KOPT-K1 (cell line): Measurements from ENCODE around the gene SDHB.

ENCODE experiments used
- H3K27ac ChIP-seq: fragments of 200-600 bp; sonication (generic); 2 replicates; pipeline ENCODE4 v1.5.1; 2016; ENCODE audit warnings: antibody characterized with exemption, mild to moderate bottlenecking, low read depth, low read length; ENCODE audit not compliant: poor library complexity, severe bottlenecking
- H3K36me3 ChIP-seq: fragments of 200-600 bp; sonication (generic); 2 replicates; pipeline ENCODE4 v1.5.1; 2017; ENCODE audit warnings: antibody characterized with exemption, mild to moderate bottlenecking, low read length, moderate library complexity; ENCODE audit not compliant: insufficient read depth
- H3K9me3 ChIP-seq: fragments of 200-600 bp; sonication (generic); 2 replicates; pipeline ENCODE4 v1.5.1; 2017; ENCODE audit warnings: antibody characterized with exemption, low read length, mild to moderate bottlenecking; ENCODE audit not compliant: insufficient read depth, poor library complexity, severe bottlenecking

SDHB gene

GRCh38 chr1:17040135-17040534 is 13.7 kb downstream of the SDHB start:
- H3K9me3 ChIP-seq = no peaks in the 10 kb centered on the region
- no peak overlapping the region for H3K27ac ChIP-seq
- H3K36me3 ChIP-seq = peaks cover 92% of the 10 kb centered on the region

DNA sequence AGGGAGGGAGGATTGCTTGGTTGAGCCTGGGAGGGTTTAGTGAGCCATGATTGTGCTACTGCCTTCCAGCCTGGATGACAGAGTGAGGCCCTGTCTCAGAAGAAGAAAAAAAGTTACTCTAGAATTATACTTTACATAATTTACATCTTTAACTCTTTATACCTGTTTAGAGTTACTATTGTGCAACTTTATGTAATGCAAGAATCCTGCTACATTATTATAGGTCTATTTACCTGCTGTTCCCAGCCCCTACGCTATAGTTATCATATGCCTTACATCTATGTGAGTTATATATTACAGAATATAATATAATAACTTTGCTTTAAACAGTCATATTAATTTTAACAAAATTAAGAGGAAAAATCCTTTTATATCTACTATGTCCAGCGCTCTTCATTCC is 14.3 kb downstream of the SDHB start:
- Histone ChIP-seq H3K27ac (no peak overlapping the region), H3K36me3 (peaks cover 92% of the 10 kb centered on the region), H3K9me3 (no peaks in the 10 kb centered on the region)

DNA sequence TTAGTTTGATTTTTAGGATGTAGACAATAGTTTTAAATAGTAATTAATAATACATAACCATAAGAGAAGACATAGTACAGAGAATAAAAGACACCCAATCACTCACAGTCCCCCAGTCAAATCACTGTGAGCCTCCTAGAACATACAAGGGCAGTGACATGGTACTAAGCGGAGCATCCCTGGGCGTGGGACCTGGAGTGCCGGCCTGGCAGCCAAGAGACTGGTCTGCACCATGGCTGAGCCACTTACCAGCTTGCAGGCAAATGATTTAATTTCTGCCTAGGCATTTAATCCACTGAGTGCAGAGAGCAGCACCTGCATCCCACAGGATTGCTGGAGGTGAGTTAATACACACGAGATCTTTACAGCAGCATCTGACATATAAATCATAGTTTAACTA is 20.4 kb downstream of the SDHB start:
- H3K36me3 ChIP-seq = peaks cover 94% of the 10 kb centered on the region
- no peaks in the 10 kb centered on the region for H3K9me3 ChIP-seq
- H3K27ac ChIP-seq = no peak overlapping the region

DNA sequence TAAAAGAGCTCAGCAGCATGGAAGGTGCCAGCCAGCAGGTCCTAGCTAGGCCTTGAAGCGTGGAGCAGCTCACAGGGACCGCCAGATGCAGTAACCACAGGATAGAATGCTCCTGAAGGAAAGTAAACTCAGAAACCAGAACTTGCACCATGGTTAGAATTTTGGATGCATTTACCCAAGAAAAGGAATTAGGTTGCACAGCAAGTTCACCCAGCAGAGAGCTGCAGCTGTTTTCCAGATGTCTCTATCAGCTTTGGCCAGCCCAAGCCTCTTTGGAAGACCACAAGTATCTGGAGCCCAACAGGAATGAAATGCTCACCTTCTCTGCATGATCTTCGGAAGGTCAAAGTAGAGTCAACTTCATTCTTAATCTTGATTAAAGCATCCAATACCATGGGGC is 21.1 kb downstream of the SDHB start:
- no peak overlapping the region for H3K27ac ChIP-seq
- no peaks in the 10 kb centered on the region for H3K9me3 ChIP-seq
- peaks cover 94% of the 10 kb centered on the region for H3K36me3 ChIP-seq

DNA sequence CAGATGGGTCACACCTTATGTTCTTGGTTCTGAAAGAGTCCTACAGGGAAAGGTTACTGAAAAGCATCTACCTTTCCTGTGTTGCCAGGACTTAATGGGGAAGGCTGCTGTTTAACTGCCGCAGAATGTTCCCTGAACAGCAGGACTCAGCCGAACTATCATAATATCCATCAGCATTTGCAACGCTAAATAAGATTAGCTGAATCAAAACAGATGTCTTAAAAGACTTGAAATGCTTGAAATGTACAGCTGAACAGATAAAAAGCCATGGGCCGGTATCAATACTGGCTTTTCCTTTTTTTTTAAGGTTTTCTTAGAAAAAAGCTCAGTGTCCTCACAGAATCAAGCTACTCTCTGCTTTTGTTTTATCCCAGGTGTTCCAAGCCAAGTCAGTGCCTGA is 22.4 kb downstream of the SDHB start:
- no peak overlapping the region for H3K27ac ChIP-seq
- peaks cover 97% of the 10 kb centered on the region for H3K36me3 ChIP-seq
- no peaks in the 10 kb centered on the region for H3K9me3 ChIP-seq

DNA sequence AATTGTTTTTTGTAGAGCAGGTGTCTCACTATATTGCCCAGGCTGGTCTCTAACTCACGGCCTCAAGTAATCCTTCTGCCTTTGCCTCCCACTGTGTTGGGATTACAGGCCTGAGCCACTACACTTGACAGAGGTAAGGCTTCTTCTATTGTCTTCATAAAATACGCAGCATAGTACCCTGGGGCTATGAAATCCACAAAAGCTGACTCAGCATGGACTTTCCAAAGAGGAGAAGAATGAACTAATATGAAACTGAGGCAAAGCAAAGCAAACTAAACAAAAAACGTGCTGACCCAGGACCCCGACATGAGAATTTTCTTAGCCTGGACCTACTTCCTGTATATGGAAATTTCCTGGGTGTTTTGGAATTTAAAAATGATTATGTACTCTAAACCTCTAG is 23.6 kb downstream of the SDHB start:
- Histone ChIP-seq H3K27ac (no peak overlapping the region), H3K36me3 (peaks cover 100% of the 10 kb centered on the region), H3K9me3 (no peaks in the 10 kb centered on the region)

DNA sequence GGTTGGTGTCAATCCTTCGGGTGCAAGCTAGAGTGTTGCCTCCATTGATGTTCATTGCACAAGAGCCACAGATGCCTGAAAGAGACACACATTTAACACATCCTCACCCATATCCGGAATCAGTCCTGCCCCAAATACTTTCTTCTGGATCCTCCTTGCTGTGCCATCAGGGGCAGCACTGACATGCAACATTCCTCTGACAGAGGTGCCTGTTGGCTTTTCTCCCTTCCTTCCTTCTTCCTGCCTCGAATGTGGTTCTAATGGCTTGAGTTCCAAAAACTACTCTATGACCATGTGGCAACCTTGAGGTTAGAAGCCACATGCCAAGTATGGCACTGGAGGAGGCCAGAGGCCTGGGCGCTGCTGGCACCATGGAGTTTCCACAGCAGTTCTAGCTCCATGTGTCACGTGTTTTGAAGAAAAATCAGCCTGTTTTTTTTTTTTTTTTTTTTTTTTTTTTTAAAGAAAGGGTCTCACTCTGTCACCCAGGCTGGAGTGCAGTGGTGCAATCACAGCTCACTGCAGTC is 25.1 kb downstream of the SDHB start:
- Histone ChIP-seq H3K27ac (no peak overlapping the region), H3K36me3 (peaks cover 100% of the 10 kb centered on the region), H3K9me3 (no peaks in the 10 kb centered on the region)

DNA sequence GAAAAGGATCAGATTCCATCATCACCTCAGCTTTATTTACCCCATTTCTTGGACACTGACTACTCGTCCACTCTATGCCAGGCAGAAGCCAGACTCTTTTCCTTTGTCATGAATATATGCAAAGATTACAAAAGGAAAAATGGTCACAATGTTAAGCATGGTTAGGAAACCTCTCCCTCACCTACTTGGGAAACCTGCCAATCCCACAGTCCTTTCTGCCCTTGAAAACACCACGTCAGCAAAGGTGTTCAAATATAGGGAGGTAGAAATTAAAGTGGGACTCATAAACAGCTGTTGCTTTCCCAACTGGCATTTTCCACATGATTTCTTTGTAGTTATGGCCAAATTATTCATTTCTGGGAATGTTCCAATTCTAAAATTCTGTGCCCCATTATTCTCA is 25.9 kb downstream of the SDHB start:
- Histone ChIP-seq H3K27ac (no peak overlapping the region), H3K36me3 (peaks cover 100% of the 10 kb centered on the region), H3K9me3 (no peaks in the 10 kb centered on the region)

DNA sequence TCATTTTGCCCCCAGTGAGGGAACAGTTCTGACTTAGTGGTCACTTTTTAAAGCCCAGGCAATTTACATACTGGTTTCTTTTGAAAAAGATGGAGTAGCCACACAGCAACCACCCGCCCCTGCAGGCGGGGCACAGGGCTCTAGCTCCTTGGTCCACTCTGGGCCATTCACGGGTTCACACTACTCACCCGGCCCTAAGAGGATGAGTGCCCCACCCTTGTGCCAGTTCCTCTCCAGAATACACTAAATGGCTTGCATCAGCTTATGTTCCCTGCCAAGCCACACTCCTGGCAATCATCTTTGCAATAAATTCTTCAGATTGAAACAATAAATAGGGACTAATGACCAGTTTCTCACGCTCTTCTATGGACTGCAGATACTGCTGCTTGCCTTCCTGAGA is 26.4 kb downstream of the SDHB start:
- H3K36me3 ChIP-seq = peaks cover 100% of the 10 kb centered on the region
- no peak overlapping the region for H3K27ac ChIP-seq
- no peaks in the 10 kb centered on the region for H3K9me3 ChIP-seq

DNA sequence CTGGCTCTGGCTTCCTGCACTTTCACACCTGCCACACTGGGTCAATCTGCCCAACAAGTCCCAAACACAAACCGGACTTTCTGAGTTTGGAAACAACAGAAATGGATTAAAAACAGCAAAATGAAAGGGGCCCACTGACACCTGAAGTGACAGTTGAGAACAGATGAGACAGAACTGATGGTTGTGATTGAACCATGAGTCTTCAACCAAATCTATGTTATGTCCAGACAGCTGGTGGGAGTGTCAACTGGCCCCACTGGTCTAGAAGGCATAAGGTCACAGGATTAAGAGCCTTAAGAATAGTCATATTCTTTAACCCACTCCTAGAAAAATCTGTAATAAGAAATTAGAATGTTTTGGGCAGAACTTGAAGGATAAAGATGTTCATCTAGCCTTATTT is 29.1 kb downstream of the SDHB start:
- Histone ChIP-seq H3K9me3 (no peaks in the 10 kb centered on the region), H3K36me3 (peaks cover 100% of the 10 kb centered on the region), H3K27ac (no peak overlapping the region)

DNA sequence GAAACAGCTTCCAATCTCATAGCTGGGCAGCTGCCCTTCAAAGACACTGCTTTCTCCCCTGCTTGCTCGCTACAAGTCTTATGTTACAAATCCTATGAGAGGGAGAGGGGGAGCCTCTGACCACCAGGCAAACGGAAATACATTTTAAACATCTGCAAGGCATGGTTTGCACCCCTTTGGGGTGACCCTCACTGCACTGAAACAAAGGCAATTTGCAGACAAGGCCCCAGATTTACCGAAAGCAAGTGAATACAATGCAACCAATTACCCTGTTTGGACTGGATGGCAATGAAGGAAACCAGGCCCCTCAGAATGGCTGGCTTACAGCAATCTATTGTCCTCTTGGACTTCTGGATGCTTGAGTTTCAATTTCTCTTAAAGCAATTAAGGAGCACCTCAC is 30.3 kb downstream of the SDHB start:
- Histone ChIP-seq H3K9me3 (no peaks in the 10 kb centered on the region), H3K27ac (no peak overlapping the region), H3K36me3 (peaks cover 100% of the 10 kb centered on the region)

GRCh38 chr1:17023102-17023501 is 30.7 kb downstream of the SDHB start:
- Histone ChIP-seq H3K27ac (no peak overlapping the region), H3K36me3 (peaks cover 100% of the 10 kb centered on the region), H3K9me3 (no peaks in the 10 kb centered on the region)

DNA sequence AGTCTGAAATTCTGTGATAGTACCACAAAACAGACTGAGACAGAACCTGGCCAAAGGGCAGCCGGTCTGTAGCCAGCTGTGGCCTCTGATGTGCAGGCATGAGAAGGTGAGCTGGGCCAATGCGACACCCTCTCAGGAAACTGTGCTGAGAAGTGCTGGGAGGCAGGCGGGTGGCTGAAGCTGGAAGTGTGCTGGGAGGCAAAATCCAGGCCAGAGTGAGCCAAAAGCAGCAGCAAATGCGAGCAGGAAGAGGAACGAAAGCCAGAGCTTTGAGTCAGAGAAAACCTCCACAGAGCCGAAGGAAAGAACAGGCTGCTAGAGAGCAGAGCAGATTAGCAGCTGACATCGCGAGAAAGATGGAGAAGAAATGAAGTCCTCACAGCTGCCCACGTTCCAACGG is 31.9 kb downstream of the SDHB start:
- Histone ChIP-seq H3K9me3 (no peaks in the 10 kb centered on the region), H3K27ac (no peak overlapping the region), H3K36me3 (peaks cover 93% of the 10 kb centered on the region)

- no peak overlapping the region for H3K27ac ChIP-seq
- no peaks in the 10 kb centered on the region for H3K9me3 ChIP-seq
- H3K36me3 ChIP-seq = peaks cover 79% of the 10 kb centered on the region
Observed at GRCh38 chr1:17020502-17020901, 33.3 kb downstream of the SDHB start.

DNA sequence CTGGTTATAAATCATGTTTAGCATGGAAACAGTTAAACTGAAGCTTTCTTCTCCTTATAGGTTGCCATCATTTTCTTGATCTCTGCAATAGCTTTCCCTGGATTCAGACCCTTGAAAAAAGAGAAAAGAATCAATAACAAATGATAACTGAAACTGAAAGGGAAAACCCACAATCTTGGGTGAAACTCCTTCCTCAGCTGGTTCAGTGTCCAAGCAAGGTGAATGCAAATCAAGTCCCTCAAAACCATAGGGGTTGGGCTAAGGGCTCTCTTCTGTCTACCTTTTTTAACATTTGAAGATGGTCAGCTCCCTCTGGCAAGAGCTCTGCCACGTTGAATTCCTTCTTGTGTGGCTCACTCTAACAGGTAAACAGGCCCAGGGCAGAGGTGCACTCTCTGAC is 35.0 kb downstream of the SDHB start:
- Histone ChIP-seq H3K9me3 (no peaks in the 10 kb centered on the region), H3K36me3 (peaks cover 62% of the 10 kb centered on the region), H3K27ac (no peak overlapping the region)

DNA sequence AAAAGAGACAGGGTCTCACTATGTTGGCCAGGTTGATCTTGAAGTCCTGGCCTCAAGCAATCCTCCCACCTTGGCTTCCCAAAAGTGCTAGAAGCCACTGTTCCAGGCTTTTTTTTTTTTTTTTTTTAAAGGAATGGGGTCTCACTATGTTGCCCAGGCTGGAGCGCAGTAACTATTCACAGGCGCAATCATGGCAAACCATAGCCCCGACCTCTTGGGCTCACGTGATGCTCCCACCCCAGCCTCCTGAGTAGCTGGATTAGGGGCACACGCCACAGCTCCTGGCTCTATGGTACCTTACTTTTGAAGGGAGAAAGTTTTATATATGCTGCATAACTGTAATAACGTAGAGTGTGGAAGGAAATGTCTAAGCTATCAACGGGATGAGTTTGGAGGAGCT is 36.4 kb downstream of the SDHB start:
- Histone ChIP-seq H3K27ac (no peak overlapping the region), H3K36me3 (peaks cover 48% of the 10 kb centered on the region), H3K9me3 (no peaks in the 10 kb centered on the region)

GRCh38 chr1:17016317-17016661 is 37.5 kb downstream of the SDHB start:
- Histone ChIP-seq H3K36me3 (peaks cover 37% of the 10 kb centered on the region), H3K9me3 (no peaks in the 10 kb centered on the region), H3K27ac (no peak overlapping the region)
